AG10803 (cell line): ENCODE results near the gene TGFB1I1.

Experiments
- DNase-seq: peaks from one replicate; pipeline ENCODE4 v3.0.0; 2010; ENCODE audit warnings: low read depth
- H3K4me3 ChIP-seq: 2 replicates; pipeline ENCODE4 v1.5.1; 2011; ENCODE audit warnings: mild to moderate bottlenecking, low read length, control low read depth
- CTCF ChIP-seq: conservative IDR thresholded peaks from 2 replicates; pipeline ENCODE4 v1.5.1; 2011; ENCODE audit warnings: mild to moderate bottlenecking, low read length, control low read depth, inconsistent platforms

The TGFB1I1 gene

DNA sequence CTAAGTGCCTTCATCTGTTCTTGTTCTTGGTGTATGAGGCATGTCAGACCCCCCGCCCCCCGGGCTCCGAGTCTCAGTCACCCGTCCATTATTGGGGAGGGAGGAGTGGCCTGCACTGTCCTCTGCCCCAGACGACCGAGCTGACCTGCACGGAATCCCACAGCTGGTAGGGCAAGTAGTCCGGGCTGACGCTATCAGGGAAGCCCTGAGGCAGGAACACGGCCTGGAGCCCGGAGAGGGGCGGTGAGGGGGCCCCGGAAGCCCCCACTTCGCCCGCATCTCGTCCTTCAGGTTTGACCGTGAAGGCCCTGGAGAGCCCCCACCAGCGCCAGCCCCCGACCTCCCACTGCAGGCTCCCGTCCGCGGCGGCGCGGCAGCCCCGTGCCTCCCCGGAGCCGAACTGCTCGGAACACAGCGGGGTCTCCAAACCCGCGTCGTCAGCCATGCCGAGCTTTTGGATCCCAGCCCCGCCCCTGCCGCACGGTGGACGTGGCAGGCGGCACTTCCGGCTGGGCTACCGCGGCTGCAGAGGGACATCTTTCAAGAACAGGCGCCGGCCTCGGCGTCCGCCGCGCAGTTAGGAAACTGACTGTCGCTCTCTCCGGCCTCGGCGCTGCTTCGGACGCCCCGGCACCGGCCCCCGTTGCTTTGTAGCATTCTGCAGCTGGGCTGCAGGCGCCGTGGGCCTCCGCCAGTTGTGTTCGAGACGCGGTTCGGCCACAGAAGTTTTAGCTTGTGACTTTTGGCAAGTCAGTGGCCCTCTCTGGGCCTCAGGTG lies 36.2 kb downstream of the TGFB1I1 start, which contains the start of gene RUSF1:
TSS of gene RUSF1 (minus strand) at position 463 of the 777 bp plus-strand sequence. CDS start at position 445, 18 bp downstream.
- TF ChIP-seq CTCF = no peak
- peak within 1 kb of the TSS; percentile 97 for H3K4me3 ChIP-seq
- peak; percentile 90 for DNase-seq

DNA sequence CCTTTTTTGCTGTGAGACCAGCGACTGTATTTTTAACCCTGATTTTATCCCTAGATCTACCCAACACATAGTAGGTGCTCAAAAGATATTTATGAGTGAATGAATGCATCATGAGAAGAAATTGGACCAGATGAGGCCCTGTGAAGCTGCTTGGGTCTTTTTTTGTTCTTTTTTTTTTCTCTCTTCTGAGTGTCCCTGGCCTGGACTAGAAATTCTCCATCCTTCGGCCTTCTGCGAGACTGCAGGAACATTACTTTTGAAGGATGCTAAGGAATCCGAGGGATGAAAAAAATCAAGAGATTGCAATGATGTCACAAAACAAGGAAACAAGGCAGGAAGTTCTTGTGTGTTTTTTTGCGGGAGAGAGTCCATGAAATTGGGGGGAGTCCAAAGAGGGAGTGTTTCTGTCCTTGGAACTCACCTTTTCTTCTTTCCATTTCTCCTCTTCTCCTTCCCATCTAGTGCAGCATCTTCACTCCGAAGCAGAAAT lies 36.8 kb downstream of the TGFB1I1 start:
- DNase-seq = peak; percentile 72
- peak overlapping the region; percentile 97 for H3K4me3 ChIP-seq
- no peak for TF ChIP-seq CTCF

- no peak for TF ChIP-seq CTCF
- no peak overlapping the region for H3K4me3 ChIP-seq
- peak; percentile 82 for DNase-seq
Observed at GRCh38 chr16:31513126-31513525, 41.2 kb downstream of the TGFB1I1 start.

DNA sequence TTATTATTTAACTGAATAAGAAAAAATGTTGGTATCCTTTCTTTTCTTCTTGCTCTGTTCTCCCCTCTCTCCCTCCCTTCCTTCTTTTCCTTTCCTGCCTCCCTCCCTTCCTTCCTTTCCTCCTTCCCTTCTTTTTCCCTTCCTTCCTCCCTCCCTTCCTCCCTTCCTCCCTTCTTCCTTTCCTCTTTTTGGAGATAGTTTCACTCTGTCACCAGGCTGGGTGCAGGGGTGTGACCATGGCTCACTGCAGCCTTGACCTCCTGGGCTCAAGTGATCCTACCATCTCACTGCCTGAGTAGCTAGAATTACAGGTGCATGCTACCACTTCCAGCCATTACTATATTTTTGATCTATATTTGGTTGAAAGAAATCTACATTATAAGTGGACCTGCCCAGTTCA lies 41.9 kb downstream of the TGFB1I1 start:
- DNase-seq = no peak
- TF ChIP-seq CTCF = no peak
- no peak overlapping the region for H3K4me3 ChIP-seq

DNA sequence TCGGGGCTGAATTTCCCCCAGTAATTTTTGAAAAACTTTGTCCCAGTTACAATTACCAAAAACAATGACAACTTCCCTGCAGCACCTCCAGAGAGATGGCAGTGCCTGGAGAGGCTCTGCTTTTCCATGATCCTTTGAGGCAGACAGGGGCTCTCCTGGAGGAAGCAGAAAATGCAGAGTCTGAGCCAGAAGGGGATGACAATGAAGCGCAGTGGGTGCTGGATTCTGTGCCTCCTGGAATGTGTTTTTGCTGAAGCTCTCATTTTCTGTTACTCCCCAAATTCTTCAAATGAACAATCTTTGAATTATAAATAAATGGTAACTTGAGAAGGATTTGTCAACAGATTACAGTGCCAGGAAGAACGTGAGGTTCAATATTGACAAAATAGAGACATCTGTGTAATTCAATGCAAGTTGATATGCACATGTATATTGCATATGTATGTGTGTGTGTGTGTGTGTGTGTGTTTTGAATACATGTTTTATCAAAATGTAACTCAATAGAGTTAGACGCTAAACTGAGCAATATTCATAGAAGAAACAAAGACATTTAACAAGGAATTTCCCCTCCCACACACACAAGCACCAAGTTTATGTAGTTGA lies 45.9 kb downstream of the TGFB1I1 start:
- no peak for DNase-seq
- TF ChIP-seq CTCF = no peak
- H3K4me3 ChIP-seq = no peak overlapping the region

GRCh38 chr16:31519759-31520431 lies 47.9 kb downstream of the TGFB1I1 start:
- TF ChIP-seq CTCF = no peak
- DNase-seq = no peak
- H3K4me3 ChIP-seq = no peak overlapping the region
